Measurements from ENCODE around the gene BMP7.

BMP7 gene

DNA sequence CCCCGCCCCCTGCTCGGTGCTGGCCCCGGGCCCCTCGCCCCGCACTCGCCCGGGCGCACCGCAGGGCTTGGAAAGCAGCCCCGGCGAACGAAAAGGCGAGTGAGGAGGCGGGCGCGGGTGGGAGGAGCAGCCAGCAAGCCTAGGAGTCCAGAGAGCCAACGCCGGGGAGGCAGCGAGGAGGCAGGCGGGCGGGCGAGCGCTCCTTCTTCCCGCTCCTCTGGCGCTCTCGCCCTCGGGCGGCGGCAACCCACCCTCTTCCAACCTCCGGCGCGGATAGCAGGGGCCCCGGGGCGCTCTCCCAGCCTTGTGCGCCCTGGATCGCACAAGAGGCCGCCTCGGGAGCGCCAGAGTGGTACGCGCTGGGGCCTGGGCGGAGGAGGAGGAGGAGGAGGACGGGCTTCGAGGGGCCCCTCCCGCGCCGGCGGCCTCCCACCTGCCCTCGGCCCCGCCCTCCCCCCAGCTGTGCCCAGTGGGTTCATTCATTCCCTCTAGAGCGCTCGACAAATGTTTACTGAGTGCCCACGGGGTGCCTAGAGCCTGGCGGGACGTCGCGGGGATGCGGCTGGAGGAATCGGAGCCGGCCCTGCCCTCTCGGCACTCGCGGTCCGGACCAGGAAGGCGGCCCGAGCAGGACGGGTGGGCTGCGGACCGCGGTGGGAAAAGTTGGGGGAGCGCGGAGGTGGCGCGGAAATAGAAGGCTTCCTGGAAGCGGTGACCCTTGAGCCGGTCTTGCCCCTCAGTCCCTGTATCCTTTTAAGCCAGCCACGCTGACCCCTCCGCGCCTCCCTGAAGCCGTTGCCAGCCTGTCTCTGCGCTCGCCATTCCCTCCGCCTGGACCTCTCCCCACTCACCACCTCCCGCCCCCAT is at the start of gene BMP7:
BMP7 (minus strand) TSS at position 351 of the 867 bp plus-strand sequence. CDS start 519 bp downstream, outside the sequence.
- DNase-seq (ENCODE audit: low read depth, low spot score): no peak
- H3K27ac ChIP-seq: no peak within 1 kb of the TSS

DNA sequence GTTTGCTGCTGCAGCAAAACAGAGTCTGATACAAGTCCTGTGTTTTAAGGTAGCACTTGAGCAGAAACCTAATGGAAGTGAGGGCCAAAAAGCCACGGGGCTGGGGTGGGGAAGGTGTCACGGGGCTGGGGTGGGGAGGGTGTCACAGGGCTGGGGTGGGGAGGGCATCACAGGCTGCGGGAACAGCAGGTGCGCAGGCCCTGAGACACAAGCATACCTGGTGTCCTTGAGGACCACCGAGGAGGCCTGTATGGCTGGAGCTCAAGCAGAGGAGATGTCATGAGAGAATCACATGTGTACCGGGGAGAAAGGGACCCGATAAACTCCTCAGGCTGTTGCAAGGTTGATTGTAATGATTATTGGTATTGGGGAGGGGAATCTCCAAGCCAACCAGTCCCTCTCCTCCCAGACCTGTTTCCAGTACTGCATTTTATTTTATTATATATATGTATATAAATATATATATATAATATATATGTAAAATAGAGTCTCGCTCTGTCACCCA is 49.6 kb upstream of the BMP7 start:
- no peak for DNase-seq (ENCODE audit: low read depth, low spot score)
- no peak overlapping the region for H3K27ac ChIP-seq

DNA sequence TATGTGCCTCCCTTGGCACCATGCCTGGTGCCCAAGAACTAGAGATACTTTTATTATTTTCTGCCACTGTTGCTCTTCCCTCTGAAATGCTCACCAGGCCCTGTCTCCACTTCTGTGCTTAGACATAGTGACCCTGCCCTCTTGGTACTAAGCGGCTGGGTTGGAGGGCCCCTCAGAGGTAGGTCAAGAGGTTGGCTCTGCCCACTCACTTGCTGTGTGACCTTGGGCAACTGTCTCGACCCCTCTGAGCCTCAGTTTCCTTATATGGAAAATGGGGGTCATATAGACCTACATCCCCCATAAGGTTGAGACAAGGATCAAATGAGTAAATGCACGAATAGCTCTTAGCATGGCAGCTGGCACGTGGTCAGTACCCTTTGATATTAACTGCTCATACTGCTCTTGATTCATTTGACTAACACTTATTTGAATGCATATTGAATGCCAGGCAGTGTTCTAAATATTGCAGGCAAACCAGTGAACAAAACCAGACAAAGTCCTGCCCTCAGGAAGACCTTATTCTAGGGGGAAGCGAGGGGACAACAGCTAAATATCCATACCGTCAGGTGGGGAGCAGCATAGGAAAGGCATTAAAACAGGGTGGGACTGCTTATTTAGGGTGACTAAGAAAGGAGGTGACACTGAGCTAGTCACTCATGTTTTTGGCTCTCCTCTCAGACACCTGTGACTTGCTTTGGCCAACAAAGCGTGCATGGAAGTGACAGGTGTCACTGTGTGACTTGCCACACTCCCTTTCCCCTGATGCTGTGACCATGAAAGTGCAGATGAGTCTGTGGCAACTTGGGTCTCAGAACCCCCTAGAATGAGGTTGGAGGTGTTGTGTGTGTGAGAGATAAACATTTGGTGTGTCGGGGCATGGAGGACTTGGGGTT is 48.9 kb upstream of the BMP7 start:
- H3K27ac ChIP-seq: no peak overlapping the region
- no peak for DNase-seq (ENCODE audit: low read depth, low spot score)

DNA sequence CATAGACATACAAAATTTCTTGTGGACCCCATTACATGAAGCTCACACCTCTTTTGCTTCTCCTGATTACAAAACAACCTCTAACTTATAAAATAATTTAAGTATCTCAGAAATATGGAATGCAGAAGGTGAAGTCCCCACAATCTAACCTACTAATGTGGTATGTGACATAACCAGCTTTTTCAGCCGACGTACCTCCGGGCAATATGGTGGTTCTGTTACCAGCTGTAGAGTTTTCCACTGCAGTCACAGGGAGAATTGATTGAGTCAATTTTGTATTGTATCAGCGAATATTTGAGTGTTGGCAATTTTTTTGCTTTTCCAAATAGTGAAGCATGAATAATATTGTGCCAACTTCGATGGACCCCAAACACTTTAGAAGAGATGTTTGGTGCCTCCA is 47.5 kb upstream of the BMP7 start:
- no peak overlapping the region for H3K27ac ChIP-seq
- DNase-seq (ENCODE audit: low read depth, low spot score): no peak

DNA sequence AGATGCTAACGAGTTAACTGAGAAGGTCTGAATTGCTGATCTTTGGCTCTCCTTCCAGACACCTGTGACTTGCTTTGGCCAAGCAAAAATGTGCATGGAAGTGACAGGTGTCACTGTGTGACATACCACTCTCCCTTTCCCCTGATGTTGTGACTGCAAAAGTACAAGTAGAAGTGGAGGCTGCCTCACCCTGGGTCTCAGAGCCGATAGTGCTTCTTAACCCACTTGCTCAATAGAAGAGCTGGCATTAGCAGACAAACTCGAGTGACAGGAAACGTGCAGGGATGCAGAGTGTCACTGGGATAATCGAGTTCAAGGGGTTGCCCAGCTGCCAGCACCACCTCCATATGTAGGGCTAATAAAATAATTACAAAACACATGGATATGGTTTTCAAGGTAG is 46.8 kb upstream of the BMP7 start:
- DNase-seq (ENCODE audit: low read depth, low spot score): no peak
- H3K27ac ChIP-seq: no peak overlapping the region

DNA sequence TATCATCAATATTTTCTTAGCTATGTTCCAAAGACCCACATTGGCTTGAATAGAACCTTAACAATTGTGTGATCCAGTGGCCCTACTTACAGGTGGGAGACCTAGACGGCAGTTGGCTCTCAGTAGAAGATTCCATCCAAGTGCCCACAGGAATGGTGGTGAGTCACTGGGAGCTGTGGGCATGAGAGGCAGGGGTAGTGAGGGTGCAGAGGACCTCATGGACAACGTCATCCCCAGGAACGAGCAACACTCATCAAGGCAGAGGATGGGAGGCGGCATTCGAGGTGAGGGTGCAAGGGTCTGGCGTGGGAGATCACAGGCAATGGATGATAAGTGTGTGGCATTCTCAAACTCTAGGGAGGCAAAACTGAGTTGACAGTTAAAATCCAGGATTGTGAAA is 45.7 kb upstream of the BMP7 start:
- H3K27ac ChIP-seq: no peak overlapping the region
- DNase-seq (ENCODE audit: low read depth, low spot score): no peak

DNA sequence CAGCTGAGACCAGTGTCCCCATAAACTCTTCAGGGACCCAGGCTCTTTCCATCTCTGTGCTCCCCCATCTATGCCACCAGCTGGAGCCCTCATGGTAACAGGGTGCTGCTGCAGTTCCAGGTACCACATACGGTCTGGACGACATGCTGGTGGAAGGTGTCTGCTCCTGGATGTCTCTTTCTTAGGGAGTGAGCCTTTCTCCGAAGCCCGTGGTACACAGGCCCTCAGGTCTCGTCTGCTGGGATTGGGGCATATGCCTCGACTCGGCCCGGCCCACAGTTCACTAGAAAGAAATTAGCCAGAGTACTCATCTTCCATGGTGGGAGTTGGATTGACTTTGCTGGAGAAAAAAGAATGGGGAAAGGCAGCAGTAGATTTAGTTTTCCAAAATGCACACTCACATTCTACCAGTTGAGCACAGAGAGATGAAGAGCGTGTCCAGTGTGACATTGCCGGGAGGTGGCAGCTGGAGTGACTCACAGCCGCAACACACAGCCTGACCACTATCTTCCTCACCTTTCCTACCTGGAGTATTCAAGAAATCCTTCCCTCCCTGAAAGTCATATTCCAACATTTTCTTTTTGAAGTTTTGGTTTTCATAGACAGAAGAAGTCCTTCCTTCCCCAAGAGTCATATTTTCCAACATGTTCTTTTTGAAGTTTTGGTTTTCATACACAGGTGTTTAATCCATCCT is 44.5 kb upstream of the BMP7 start:
- DNase-seq (ENCODE audit: low read depth, low spot score): no peak
- no peak overlapping the region for H3K27ac ChIP-seq

DNA sequence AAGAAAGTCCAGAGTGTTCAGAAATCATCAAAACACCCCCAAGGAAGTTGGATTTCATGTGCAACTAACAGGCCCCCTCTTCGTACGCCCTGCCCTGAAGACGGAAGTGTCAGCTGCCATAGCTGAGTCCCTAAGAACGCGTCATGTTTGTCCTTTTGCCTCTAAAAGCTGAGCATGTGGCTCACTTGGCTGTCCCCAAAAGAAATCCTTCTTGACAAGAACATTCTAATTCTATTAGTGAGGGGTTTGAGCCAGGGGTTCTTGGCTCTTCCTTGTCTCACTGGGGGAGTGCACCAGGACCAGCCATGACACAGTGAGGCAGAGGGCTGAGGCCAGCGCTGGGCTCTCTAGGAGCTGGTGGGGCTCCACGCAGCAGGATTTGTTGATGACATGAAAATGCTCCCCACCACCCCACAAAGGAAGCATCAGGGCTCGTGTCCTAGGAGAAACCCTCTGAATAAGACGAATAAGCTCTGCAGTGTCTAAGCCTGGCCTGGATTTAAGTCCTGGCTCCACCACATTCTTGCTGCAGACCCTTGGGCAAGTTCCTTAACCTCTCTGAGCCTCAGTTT is 43.2 kb upstream of the BMP7 start:
- no peak overlapping the region for H3K27ac ChIP-seq
- no peak for DNase-seq (ENCODE audit: low read depth, low spot score)

DNA sequence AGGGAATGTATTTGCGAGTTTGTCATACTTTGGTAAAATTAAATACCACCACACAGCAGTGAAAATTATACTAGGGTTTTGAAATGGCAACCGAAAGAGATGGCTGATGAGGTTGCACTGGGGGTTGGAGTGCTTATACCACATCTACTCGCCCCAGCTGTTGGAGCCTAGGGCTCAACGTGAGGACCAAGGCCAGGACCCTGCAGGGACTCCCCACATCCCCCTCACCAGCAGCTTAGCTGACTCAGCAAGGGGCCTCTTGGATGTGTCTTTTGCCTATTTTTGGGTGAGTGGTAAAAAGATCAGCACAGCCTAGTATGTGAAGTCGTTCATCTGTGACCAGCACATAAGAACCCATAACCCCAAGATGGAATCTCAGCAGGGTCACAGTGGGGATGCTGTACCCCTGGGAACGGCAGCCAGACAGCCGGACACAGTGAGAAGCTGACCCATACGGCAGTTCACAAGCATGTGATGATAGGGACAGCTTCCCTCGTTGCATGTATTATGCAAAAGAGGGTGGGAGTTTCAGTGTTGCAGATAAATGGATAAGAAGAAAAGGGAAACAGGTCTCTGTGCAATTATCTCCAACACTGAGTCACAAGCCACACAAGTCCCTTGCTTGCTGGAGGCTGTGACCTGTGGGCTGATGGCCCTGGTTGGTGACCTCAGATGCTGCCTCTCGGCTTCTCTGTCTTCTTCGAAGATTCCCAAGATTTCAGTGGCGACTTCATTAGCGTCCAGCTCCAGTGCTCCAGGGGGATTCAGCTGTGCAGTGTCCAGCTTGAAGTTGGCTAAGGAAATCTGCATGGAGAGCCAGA is 42.2 kb upstream of the BMP7 start:
- H3K27ac ChIP-seq: no peak overlapping the region
- DNase-seq (ENCODE audit: low read depth, low spot score): no peak

DNA sequence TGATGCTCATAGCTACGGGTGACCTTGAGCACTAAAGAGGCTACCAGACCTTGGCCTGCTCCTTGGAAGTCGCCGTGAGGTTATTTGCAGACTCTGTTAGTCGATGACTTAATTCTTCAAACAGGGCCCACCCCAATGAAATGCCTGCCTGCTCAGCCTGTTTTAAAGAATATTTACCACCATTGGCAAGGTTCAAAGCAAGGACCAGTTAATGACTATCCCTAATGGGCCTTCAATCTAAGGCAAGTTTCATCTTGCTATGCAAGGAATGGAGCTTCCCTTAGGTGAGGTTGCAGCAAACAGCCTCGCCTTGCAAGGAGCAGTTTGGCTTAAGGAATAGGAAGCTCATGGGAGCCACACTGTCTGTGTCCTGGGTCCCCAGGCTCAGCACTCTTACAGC is 40.3 kb upstream of the BMP7 start:
- H3K27ac ChIP-seq: no peak overlapping the region
- DNase-seq (ENCODE audit: low read depth, low spot score): no peak

DNA sequence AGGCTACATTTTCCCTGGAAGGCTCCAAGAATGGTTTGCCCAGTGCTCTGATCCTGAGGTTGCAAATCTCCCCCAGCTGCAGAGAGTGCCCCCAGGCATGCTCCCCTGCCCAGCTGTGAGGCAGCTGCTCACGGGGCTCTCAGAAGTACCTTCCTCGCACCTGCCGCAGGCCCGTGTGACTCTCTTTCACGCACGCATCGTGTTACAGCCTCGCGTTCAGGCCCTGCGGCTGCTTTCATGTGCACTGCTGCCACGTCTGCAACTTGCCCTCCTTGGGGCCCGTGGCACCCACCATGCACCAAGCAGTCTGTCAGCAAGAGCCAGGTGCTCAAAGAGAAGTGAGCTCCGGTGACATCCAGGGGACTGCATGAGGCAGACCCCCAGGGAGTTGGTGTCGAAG is 34.6 kb upstream of the BMP7 start:
- H3K27ac ChIP-seq: no peak overlapping the region
- no peak for DNase-seq (ENCODE audit: low read depth, low spot score)

DNA sequence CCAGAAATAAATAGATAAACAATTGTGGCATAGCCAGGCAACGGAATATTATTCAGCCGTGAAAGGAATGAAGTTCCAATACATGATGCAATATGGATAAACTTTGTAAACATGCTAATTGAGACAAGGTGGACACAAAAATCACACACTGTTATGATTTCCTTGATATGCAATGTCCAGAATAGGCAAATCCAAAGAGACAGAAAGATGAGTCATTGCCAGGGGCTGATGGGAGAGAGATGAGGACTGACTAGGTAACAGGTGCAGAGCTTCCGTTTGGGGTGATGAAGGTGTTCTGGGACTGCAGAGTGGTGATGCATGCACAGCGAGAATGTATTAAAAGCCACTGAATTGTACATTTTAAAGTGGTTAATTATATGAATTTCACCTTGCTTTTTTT is 32.0 kb upstream of the BMP7 start:
- no peak overlapping the region for H3K27ac ChIP-seq
- no peak for DNase-seq (ENCODE audit: low read depth, low spot score)

DNA sequence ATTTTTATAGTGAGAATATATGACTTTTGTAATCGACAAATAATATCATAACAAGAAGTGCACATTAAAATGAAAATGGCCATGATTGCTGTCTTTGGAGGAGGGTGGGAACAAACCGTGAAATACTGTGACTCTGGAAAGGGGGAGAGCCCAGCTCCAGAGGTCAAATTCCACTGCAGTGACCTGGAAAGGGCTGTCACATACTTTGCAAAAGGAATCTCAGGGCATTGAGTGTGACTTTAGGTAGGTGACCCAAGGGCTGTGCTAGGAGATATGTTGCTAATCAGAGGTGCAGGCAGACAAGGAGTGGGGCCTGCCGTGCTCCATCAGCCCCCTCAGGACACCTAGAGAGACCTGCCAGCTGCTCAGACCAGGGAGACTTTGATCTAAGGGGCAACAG is 28.1 kb upstream of the BMP7 start:
- no peak for DNase-seq (ENCODE audit: low read depth, low spot score)
- H3K27ac ChIP-seq: no peak overlapping the region

DNA sequence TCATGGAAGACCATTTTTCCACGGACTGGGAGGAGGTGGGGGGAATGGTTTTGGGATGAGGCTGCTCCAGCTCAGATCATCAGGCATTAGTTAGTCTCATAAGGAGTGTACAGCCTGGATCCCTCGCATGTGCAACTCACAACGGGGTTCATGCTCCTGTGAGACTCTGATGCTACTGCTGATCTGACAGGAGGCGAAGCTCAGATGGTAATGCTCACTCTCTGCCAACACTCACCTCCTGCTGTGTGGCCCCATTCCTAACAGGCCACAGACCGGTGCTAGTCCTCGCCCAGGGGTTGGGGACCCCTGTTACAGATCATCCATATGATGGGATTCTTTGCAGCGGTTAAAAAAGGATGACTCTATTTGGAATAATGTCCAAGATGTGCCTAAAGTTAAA is 27.6 kb upstream of the BMP7 start:
- no peak for DNase-seq (ENCODE audit: low read depth, low spot score)
- no peak overlapping the region for H3K27ac ChIP-seq

DNA sequence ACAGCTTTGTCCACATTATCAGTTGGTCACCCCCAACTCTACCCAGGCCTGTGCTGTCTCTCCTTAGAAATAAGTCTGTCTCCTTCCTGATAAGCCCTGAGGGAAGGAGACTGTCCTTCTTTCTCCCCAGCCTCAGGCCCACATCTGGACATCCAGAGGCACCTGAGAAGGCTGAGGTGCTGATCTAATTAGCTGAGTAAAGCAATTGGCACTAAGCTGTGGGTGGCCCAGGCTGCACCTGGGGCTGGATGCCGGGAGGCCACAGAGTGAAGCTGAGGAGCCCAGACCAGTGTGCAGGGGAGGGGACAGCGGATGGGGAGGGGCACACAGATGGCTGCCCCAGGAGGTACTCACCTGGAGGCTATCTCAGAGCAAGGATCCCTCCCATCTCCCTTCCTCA is 26.2 kb upstream of the BMP7 start:
- no peak overlapping the region for H3K27ac ChIP-seq
- no peak for DNase-seq (ENCODE audit: low read depth, low spot score)

DNA sequence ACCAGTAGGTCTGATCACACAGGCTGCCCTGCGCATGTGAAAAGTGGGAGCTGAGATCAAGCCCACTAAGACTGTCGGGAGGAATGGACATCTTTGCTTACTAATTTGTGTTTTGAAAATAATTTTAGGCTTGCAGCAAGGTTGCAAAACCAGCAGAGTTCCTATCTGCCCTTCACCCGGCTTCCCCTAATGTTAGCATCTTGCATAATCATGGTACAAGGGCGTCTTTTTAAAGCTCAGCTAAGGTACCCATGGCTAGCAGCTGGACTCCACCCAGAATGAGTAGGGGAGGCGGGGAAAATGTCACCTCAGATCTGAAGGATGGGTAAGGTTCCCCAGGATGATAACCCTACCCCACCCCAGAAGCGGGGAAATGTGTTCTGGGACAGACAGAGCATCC is 25.3 kb upstream of the BMP7 start:
- no peak for DNase-seq (ENCODE audit: low read depth, low spot score)
- H3K27ac ChIP-seq: no peak overlapping the region

DNA sequence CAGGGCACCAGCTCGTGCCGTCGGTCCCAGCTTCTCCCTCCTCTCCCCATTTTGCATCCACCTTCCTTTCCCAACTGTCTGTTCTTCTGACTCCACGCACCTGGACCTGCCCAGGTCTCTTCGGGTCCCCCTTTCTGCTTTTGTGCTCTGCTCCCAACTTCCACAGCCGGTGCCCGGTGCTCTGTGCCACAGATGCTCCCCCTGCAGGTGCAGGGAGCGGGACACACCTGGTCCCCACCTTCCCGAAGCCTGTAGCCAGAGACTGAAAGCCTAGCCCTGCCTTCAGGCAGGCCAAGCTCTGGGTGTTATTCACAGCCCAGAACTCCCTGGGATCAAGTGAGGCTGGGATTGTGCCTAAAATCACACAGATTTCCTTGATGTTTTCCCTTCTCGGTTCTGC is 24.6 kb upstream of the BMP7 start:
- no peak overlapping the region for H3K27ac ChIP-seq
- no peak for DNase-seq (ENCODE audit: low read depth, low spot score)

DNA sequence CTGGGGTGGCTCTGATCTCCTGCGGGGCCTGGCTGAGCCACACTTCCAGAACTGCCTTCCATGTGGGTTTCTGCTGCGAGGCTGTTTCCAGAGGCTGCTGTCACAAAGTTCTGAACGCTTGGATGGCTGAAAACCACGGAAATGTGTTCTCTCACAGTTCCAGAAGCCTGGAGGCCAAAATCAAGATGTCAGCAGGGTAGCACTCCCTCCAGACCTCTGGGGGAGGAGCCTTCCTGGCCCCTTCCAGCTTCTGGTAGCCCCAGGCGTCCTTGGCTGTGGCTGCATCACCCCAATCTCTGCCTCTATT is 23.7 kb upstream of the BMP7 start:
- no peak overlapping the region for H3K27ac ChIP-seq
- DNase-seq (ENCODE audit: low read depth, low spot score): no peak

DNA sequence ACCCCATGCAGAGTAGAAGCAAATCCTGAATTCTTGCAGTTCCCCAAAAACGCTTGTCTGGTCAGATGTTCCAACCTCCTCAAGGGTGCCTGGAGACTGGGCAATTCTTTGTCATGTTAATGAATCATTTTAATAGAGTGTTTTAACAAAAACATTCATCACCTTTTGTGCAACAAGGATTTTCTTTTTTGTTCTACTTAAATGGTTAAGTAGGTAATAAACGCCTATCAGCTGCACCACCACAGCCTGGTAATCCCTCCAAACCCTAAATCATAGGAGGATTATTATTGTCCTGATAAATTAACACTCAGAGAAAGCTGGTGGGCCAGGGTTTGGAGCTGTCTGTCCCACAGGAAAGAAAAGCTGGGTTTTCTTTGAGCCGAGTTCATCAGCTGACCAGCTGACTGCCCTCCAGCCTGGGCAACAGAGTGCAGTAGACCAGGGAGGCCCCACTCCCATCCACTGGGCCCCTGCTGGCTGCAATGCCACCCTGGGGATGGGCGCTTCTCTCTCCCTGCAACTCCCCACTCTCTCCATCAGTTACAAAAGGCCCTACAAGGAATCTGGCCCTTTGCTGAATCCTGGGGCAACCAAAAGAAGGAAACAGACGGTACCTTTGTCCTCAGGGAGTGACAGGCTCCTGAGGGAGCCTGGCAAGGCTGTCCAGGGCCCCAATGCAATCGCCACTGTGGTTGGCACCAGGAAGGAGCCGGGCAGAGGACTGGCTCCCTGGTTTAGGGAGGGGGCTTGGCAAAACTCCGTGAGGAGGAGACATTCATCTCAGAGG is 23.1 kb upstream of the BMP7 start:
- no peak for DNase-seq (ENCODE audit: low read depth, low spot score)
- H3K27ac ChIP-seq: no peak overlapping the region

Measured in epithelial cell of prostate (primary cell).